Stimulated activated CD8-positive, alpha-beta memory T cell treated with anti-CD3 and anti-CD28 coated beads, Interleukin-12 subunit alpha, Interleukin-12 subunit beta, amount 100 ng/mL, for 4 hours (primary cell): Measurements from ENCODE around the gene UBE2H.

Source experiments
- DNase-seq: peaks from one replicate; pipeline ENCODE4 v3.0.0-alpha.2; 2020; ENCODE audit warnings: low read depth

UBE2H gene

GRCh38 chr7:129950191-129950932 is 2.4 kb downstream of the UBE2H start:
- DNase-seq = no peak

DNA sequence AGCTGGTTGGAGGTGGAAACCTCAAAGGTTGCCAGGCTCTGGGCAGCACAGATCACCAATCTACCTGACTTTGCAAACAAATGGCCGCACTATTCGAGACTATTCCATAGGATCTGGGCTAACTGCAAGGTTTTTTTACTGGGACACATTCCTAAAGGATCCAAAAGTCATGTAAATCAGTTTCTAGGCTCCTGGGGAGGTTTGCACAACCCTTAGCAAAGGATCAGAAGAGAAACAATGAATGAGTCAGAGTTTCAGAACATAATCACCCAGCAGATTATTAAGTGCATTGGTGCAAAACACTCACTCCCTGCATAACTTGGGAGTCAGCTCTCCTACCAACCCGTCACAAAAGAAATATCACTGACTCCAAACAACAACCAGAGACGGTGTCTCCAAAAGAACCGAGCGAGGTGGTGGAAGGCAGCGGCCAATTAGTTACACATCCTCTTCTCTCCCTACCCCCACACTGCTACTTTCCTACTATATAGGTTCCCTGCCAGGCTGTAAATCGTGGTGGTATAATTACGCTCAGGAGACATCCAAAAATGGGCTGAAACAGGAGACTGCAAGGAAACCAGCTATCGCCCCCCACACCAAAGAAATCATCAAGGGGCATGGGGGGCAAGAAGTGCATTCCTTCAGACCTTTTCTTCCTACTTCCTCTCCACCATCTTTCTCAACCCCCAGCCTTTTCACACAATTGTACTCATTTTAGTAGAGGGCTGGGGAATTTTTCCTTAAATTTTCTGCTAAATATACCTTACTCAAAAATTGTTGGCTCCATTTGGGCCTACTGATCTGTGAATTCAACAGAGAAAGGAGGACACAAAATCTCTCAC is 3.2 kb downstream of the UBE2H start:
- no peak for DNase-seq

GRCh38 chr7:129948877-129949291 is 3.9 kb downstream of the UBE2H start:
- peak; percentile 62 for DNase-seq

DNA sequence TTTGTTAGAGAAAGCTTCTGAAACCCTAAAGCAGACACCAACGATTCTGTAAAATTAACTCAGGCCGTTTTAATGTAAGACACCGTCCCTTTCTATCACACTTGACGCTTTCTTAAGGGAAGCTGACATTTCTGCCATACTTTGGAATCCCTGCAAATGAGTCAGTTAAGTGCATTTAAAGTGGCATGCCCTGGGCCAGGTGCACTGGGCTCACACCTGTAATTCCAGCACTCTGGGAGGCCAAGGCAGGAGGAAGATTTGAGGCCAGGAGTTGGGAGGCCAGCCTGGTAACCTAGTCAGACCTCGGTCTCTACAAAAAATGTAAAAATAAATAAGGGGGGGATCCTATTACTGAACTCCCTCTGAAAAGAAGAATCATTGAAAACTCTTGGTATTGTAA is 4.4 kb downstream of the UBE2H start:
- DNase-seq = no peak

GRCh38 chr7:129947701-129948100 is 5.1 kb downstream of the UBE2H start:
- no peak for DNase-seq

DNA sequence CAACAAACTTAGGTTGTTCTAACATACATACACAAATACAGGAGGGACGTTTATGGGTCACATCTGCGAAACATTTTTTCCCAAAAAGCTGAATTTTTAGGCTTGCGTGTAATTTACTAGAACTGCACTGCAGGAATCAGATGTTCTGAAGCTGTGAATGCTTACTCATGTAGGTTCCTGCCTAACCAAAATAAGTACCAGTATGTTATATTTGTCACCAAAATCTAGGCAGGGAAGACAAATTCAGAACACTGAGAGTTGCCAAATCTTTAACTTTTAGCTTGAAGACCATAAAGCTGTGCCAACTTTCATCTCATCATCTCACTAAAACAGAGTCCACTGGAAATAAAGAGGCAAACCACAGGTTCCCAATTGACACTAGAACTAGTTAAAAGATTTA is 5.7 kb downstream of the UBE2H start:
- DNase-seq = no peak

DNA sequence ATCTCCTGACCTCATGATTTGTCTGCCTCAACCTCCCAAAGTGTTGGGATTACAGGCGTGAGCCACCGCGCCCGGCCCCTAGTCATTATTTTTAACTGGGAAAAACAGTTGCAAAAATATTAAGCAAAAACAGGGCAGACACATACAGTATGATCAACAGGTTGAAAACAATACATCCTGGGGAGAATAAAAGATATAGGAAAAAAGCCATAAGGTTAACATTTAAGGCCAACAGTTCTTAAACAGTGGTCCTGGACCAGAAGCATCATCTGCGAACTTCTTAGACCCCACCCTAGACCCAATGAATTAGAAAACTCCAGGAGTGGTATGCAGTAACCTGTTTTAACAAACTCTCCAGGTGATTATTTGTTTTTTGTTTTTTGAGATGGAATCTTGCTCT is 6.5 kb downstream of the UBE2H start:
- no peak for DNase-seq

DNA sequence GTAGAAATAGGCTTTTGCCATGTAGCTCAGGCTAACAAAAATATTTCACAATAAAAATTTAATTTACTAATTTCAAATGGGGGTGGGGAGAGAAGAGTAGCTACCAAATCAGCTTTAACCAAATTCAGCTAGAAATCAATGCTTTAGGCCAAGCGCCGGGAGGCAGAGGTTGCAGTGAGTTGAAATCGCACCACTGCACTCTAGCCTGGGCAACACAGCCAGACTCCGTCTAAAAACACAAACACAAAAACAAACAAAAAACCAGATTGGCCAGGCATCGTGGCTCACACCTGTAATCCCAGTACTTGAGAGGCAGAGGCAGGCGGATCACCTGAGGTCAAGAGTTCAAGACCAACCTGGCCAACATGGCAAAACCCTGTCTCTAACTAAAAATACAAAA is 9.4 kb downstream of the UBE2H start:
- no peak for DNase-seq

DNA sequence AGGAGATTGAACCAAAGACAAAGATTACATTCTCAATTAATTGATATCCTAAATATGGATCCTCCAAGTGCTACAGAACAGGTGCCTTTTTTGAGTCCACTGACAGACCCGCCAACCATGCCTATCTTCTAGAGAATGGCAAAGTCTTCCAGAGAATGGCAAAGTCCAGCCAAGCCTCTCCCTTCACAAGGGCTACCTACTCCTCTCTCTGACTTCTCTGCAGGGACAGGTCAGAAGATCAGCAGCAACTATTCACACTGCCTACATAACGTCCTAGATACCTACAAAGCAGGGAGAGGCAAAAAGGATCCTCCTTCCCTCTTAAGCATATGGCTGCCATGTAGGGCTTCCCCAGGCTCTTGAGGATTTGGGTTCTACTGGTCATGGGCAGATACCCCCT is 12.4 kb downstream of the UBE2H start:
- DNase-seq = no peak

- DNase-seq = no peak
These were observed 12.9 kb downstream of the UBE2H start for GRCh38 chr7:129939881-129940280.

GRCh38 chr7:129933627-129934026 is 19.1 kb downstream of the UBE2H start:
- DNase-seq = no peak

DNA sequence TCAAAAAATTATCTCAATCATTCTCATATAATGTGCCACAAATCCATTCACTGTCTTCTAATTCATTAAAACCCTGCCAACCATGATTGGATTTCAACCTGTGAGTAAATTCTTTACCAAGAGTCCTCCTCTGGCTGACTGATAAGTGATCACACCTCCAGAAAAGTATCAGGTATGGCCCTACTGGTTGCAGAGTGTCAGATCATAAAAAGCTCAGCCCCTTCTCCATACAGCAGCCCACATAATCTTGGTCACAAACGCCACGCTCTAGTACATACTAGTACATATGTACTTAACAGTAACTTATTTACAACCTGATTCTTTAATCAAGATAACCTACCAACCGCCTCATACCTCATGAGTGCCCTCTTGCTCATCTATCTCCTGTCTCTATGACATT is 26.1 kb downstream of the UBE2H start:
- no peak for DNase-seq

GRCh38 chr7:129925416-129926002 is 27.3 kb downstream of the UBE2H start:
- no peak for DNase-seq

GRCh38 chr7:129924602-129925001 is 28.2 kb downstream of the UBE2H start:
- DNase-seq = no peak

DNA sequence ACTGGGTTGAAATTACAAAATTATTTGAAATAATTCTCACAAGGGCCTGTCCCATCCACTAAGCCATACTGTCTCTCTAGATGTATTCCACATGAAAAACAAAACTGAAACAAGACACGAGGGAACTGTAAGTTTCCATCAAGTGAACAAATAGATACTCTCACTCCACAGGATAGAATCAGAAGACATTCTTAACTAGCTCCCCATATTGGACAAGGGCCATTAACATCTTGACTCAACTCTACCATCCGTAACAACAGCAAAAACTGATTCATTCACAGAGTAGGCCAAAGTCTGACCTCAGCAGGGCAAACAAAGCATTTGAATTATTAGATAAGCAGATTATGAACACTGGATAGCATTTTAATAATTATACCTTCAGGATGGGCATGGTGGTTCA is 29.1 kb downstream of the UBE2H start:
- DNase-seq = no peak

GRCh38 chr7:129919492-129919891 is 33.3 kb downstream of the UBE2H start:
- DNase-seq = no peak

DNA sequence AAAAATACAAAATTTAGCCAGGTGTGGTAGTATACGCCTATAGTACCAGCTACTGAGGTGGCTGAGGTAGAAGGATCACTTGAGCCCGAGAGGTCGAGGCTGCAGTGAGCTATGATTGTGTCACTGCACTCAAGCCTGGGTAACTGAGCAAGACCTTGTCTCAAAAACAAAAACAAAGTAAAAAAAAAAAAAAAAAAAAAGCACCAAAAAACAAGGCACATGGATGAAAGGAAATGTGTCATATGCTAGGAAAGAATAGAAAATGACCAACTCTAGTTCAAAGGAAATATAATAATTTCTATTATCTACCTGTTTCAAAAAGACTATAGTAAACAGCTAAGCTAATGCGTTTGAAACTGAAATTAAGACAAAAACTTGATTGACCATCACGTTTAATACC is 33.8 kb downstream of the UBE2H start:
- DNase-seq = no peak

- no peak for DNase-seq
These were observed 34.8 kb downstream of the UBE2H start for GRCh38 chr7:129917934-129918333.

DNA sequence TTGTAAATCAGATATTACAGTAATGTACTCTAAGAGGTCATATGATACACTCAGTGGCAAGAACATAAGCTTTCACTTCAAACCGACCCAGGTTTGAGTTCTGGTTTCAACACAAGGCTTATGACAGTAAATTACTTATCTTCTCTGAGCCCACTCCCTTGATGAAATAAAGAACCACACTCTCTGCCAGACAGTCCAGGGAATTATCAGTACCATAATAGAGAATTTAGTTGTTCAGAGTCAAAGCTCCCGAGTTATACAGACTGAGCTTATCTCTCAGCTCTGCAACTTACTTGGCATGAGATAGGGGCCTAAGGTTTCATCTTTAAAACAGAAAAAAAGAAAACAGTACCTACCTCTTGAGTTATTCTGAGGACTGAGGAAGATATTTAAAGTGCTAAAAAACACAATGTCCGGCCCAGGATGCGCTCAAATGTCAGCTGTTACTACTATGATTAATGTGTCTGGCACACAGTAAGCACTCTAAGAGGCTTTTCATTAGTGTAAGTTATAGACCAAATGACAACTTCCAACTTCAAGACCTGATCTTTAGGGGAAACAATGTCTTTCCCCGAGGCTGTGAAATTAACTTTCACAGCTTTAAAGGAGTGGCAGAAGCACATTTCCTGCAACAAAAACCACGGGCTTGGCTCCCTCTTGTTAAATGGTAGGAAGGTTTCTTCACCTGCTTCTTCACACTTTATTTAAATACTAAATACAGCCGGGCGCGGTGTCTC is 38.1 kb downstream of the UBE2H start:
- no peak for DNase-seq

- no peak for DNase-seq
These were observed 39.3 kb downstream of the UBE2H start for GRCh38 chr7:129913428-129913827.

GRCh38 chr7:129911790-129912189 is 41.0 kb downstream of the UBE2H start:
- DNase-seq = no peak

- DNase-seq = no peak
These were observed 43.1 kb downstream of the UBE2H start for GRCh38 chr7:129909669-129910068.
